8988T (cell line): ENCODE results near the gene MYL7.

Experiments
- DNase-seq: peaks from one replicate; pipeline ENCODE4 v3.0.0; 2011

MYL7 gene

DNA sequence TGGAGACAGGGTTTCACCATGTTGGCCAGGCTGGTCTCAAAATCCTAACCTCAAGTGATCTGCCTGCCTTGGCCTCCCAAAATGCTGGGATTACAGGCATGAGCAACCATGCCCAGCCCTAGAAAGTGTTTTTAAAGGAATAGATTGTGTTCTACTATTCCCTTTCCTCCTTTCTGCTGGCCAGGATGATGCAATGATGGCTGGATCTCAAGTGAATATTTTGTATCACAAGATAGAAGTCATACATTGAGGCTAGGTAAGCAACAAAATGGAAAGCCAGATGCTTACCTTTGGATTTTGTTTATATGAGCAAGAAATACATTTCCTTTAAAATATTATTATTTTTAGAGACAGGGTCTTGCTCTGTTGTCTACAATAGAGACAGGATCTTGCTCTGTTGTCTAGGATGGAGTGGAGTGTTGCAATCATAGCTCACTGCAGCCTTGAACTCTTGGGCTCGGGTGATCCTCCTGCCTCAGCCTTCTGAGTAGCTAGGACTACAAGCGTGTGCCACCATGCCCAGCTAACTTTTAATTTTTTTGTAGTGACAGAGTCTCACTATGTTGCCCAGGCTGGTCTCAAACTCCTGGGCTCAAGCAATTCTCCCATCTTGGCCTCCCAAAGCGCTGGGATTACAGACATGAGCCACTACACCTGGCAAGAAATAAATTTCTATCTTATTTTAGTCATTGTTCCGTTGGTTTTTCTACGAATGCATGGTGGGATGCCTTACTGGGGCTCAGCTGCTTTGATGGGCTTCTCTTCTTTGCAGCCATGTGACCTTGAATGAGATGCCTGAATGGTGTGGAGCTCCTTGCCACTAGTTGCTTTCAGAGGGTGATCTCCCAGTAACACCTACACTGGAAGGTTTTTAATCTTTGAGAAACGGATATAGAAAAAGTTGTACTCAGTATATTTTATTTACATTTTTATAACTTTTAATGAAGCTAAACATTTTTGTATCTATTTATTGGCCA lies 42.8 kb downstream of the MYL7 start:
- DNase-seq: no peak

GRCh38 chr7:44097064-44097932 lies 43.8 kb downstream of the MYL7 start:
- DNase-seq: no peak

GRCh38 chr7:44096326-44096881 lies 44.7 kb downstream of the MYL7 start:
- DNase-seq: no peak

DNA sequence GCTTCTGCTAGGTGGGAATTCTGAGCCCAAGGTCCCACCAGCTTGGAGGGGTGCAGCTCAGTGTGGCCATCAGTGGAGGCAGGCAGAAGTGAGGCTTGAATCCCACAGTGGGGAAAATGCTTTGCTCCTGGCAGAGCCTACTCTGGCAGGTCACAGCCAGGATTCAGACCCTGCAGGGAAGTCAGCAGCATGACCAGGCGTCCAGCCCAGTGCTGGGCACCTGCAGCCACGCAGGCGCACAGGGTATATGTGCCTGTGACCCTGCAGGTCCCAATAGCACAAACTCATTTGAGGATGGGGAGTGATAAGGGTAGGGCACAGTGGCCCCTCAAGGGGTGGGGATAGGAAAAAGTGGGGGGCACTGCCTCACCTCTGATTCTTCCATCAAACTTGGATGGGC lies 45.4 kb downstream of the MYL7 start:
- DNase-seq: no peak

DNA sequence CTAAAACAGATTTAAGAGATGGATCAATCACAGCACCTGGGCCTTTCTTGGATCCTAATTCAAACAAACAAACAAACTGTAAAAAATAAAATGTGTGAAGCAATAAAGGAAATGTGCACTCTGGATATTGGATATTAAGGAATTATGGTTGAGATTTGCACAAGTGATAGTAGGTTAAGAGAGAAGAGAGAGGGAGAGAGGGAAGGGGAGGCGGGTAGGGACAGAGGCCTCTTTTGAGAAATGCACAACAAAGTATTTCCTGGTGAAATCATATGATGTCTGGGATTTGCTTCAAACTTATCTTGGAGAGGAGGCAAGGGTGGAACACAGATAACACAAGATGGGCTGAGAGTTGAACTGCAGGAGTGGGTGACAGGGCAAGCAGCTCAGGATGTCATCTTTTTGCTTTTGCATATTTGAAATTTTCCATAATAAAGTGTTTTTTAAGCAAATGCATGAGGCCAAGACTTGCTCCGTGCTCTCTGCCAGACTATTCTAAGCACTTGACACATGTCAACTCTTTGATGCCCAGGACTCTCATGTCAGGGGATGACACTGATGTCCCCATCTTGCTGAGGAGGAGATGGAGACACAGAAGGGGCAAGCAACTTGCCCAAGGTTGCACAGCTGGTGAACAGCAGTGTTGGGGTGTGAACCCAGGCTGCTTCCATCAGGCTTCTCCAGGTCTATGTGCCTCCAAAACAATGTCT lies 46.1 kb downstream of the MYL7 start:
- no peak for DNase-seq

- DNase-seq: no peak
These were observed 46.8 kb downstream of the MYL7 start for GRCh38 chr7:44094365-44094764.

DNA sequence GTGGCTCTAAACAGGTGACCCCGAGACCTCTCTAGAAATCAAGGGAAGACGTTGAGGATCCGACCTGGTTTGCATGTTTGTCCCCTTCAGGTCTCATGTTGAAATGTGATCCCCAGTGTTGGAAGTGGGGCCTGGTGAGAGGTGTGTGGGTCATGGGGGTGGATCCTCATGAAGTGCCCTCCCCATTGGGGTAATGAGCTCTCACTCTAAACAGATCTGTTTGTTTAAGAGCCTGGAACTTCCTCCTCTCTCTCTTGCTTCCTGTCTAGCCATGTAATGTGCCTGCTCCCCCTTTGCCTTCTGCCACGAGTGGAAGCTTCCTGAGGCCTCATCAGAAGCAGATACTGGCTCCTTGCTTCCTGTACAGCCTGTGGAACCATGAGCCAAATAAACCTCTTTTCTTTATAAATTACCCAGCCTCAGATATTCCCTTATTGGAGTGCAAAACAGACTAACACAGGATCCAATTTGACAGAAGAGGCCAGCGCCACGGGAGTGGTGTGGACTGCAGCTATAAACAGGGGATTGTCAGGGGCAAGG lies 48.0 kb downstream of the MYL7 start:
- no peak for DNase-seq
